A673 (cell line): Measurements from ENCODE around the gene TECPR2. TPM values are rescaled to one million over a fixed set of nuclear protein-coding genes. Genes with fewer than 3 reads are reported as not detected.

Experiments used
- BruUV-seq: library from RNA; stranded (reverse); fragments of 400-500 nt; replicated peaks from 2 replicates; lab custom pipeline; 2021; lab: Mats Ljungman, UMichigan
- CTCF ChIA-PET: fragments of 300-600 bp; sonication (Branson Sonifier 250); formaldehyde crosslinking; loops from one replicate; lab custom pipeline; 2022; ENCODE audit warnings: antibody characterized with exemption; lab: Charles Lee
- POLR2A ChIA-PET: fragments of 300-600 bp; sonication (Branson Sonifier 250); formaldehyde crosslinking; loops from one replicate; lab custom pipeline; 2022; ENCODE audit warnings: antibody characterized with exemption; ENCODE audit not compliant: low non-redundant PET; lab: Charles Lee
- DNase-seq: peaks from one replicate; pipeline ENCODE4 v3.0.0-alpha.2; 2015; ENCODE audit warnings: low spot score
- H3K27ac ChIP-seq: fragments of 200-600 bp; sonication (generic); 2 replicates; pipeline ENCODE4 v1.5.1; 2016; ENCODE audit warnings: mixed run types, low read depth, mild to moderate bottlenecking, mixed read lengths, antibody characterized with exemption, low read length; ENCODE audit not compliant: poor library complexity, severe bottlenecking
- H3K27me3 ChIP-seq: fragments of 200-600 bp; sonication (generic); replicated peaks from 2 replicates; pipeline ENCODE4 v1.6.1; 2017; ENCODE audit warnings: mixed run types, low read depth, mild to moderate bottlenecking, mixed read lengths, antibody characterized with exemption, low read length; ENCODE audit not compliant: insufficient read depth, poor library complexity
- H3K36me3 ChIP-seq: fragments of 200-600 bp; sonication (generic); 2 replicates; pipeline ENCODE4 v1.6.1; 2016; ENCODE audit warnings: mixed run types, mild to moderate bottlenecking, mixed read lengths, antibody characterized with exemption, low read length; ENCODE audit not compliant: insufficient read depth, poor library complexity, severe bottlenecking
- H3K4me1 ChIP-seq: fragments of 200-600 bp; sonication (generic); 2 replicates; pipeline ENCODE4 v1.6.1; 2017; ENCODE audit warnings: mixed run types, mild to moderate bottlenecking, mixed read lengths, antibody characterized with exemption, low read length; ENCODE audit not compliant: insufficient read depth, poor library complexity, severe bottlenecking
- H3K4me3 ChIP-seq: fragments of 200-600 bp; sonication (generic); 2 replicates; pipeline ENCODE4 v1.5.1; 2016; ENCODE audit warnings: low read depth, mixed run types, mild to moderate bottlenecking, mixed read lengths, low read length; ENCODE audit not compliant: poor library complexity, severe bottlenecking
- H3K9me3 ChIP-seq: fragments of 200-600 bp; sonication (generic); 2 replicates; pipeline ENCODE4 v1.6.1; 2016; ENCODE audit warnings: mixed run types, low read depth, mild to moderate bottlenecking, mixed read lengths, antibody characterized with exemption, low read length; ENCODE audit not compliant: poor library complexity, severe bottlenecking
- CTCF ChIP-seq: fragments of 300-800, 200-600 bp; sonication (generic); conservative IDR thresholded peaks from 2 replicates; pipeline ENCODE4 v1.5.1; 2017; ENCODE audit warnings: low read depth, mild to moderate bottlenecking, antibody characterized with exemption, low read length, moderate library complexity, mixed read lengths
- EZH2 ChIP-seq: fragments of 200-600 bp; sonication (generic); IDR thresholded peaks from 2 replicates; pipeline ENCODE4 v1.6.1; 2017; ENCODE audit warnings: borderline replicate concordance, low read depth, mild to moderate bottlenecking, mixed read lengths, antibody characterized with exemption, low read length; ENCODE audit not compliant: poor library complexity, severe bottlenecking
- intact Hi-C: fragments of 100-400 bp; cut with micrococcal nuclease; formaldehyde crosslinking; loops from one replicate; pipeline ENCODE4 v1.10.0; 2022; ENCODE audit not compliant: unreplicated experiment
- total RNA-seq: library from RNA; stranded (reverse); gene quantifications from 2 replicates; pipeline ENCODE4 v1.2.3, GENCODE V29; 2021

TECPR2 gene
- total RNA-seq, 1 experiment from 2014 or later: 22.1 TPM

- H3K36me3 ChIP-seq: peaks cover 3% of the 10 kb centered on the region
- no peak for TF ChIP-seq EZH2
- no peak for TF ChIP-seq CTCF
- no TSS peak for BruUV-seq
- intact Hi-C loops: no loop called here
- H3K27me3 ChIP-seq: no peaks in the 10 kb centered on the region
- ChIA-PET POLR2A (no interaction called here), CTCF (no interaction called here)
- no peaks in the 10 kb centered on the region for H3K9me3 ChIP-seq
- H3K4me3 ChIP-seq: no peak overlapping the region
- DNase-seq: no peak
- H3K4me1 ChIP-seq: no peaks in the 10 kb centered on the region
- H3K27ac ChIP-seq: no peak overlapping the region
Observed at GRCh38 chr14:102424520-102424919, 61.8 kb downstream of the TECPR2 start.

DNA sequence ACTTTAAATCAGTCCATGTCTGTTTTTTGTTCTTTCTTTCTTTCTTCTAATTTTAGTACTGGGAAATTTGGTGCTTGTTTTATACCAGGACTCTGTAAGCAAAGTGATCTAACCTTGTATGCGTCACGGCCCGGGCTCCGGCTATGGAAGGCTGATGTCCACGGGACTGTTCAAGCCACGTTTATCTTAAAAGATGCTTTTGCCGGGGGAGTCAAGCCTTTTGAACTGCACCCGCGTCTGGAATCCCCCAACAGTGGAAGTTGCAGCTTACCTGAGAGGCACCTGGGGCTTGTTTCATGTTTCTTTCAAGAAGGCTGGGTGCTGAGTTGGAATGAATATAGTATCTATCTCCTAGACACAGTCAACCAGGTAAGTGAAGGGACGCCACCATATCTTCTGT is 62.2 kb downstream of the TECPR2 start:
- intact Hi-C loops: no loop called here
- no peak for TF ChIP-seq EZH2
- TF ChIP-seq CTCF: no peak
- Histone ChIP-seq H3K4me1 (no peaks in the 10 kb centered on the region), H3K4me3 (no peak overlapping the region), H3K27me3 (no peaks in the 10 kb centered on the region), H3K36me3 (peaks cover 3% of the 10 kb centered on the region), H3K27ac (no peak overlapping the region), H3K9me3 (no peaks in the 10 kb centered on the region)
- no TSS peak for BruUV-seq
- no peak for DNase-seq
- CTCF ChIA-PET: no interaction called here
- POLR2A ChIA-PET: no interaction called here

DNA sequence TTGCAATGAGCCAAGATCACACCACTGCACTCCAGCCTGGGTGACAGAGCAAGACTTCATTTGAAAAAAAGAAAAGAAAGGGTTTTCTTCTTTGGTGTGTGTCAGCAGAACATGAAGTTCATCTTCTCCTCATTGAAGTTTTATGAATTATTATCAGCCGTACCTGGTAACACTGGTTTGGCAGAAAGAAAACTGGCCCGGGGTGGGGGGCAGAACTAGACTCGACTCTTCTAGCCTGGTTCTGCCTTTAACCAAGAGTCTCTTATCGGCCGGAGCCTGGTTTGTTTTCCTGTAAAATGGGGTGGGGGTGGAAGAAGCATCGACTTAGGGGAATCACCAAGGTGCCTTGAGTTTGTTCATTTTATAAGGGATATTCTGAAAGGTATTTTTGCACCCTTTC is 64.1 kb downstream of the TECPR2 start:
- intact Hi-C loops: no loop called here
- ChIA-PET CTCF (no interaction called here), POLR2A (no interaction called here)
- BruUV-seq: no TSS peak
- no peak for DNase-seq
- H3K27me3 ChIP-seq: no peaks in the 10 kb centered on the region
- H3K4me3 ChIP-seq: no peak overlapping the region
- no peaks in the 10 kb centered on the region for H3K9me3 ChIP-seq
- H3K4me1 ChIP-seq: no peaks in the 10 kb centered on the region
- TF ChIP-seq CTCF (no peak), EZH2 (no peak)
- peaks cover 3% of the 10 kb centered on the region for H3K36me3 ChIP-seq
- H3K27ac ChIP-seq: no peak overlapping the region
